Measurements from ENCODE around the gene WDR93.

WDR93 gene

DNA sequence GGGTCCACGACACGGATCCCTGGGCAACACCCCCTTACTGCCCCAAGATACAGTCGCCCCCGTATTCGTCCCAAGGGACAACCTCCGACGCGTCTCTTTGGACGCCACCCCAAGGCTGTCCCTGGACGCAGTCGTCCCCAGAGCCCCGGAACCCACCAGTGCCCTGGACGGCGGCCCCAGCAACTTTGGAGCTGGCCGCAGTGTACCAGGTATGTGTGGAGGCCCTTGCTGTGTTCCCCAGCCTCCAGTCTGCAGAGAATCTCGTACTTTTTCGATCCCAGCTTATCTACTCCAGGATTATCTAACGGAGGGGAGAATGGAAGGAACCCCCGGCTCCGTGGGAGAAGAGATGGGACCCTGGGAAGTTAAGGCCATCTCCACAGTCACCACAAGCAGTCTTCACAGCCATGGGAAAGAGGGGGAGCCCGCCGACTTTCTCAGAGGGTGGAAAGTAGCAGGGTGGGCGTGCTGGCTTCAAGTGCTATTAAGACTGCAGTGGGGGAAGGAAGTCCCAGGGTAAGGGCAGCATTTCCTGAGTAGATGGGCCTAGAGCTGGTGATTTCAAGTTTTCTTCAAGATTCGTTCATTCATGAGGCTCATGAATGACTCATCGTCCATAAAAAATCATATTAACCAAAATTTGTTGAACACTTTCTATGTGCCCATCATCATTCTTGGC lies 86.6 kb downstream of the WDR93 start:
- TF ChIP-seq REST (IDR thresholded peaks at IDR 0.05; ENCODE audit: low read depth) (no peak), EP300 (IDR thresholded peaks at IDR 0.05; ENCODE audit: borderline replicate concordance) (no peak), CREB1 (IDR thresholded peaks at IDR 0.05; ENCODE audit: low read depth) (no peak), FOXM1 (IDR thresholded peaks at IDR 0.05; ENCODE audit: borderline replicate concordance, low read depth) (no peak), YY1 (IDR thresholded peaks at IDR 0.05; ENCODE audit: low read depth) (no peak), TEAD4 (IDR thresholded peaks at IDR 0.05) (no peak), TAF1 (IDR thresholded peaks at IDR 0.05; ENCODE audit: low read depth) (no peak), TCF12 (IDR thresholded peaks at IDR 0.05; ENCODE audit: low read depth) (no peak), USF1 (IDR thresholded peaks at IDR 0.05) (no peak)
- TF ChIP-seq, protein P1, sequence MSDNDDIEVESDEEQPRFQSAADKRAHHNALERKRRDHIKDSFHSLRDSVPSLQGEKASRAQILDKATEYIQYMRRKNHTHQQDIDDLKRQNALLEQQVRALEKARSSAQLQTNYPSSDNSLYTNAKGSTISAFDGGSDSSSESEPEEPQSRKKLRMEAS (IDR thresholded peaks at IDR 0.05), result no peak

- TF ChIP-seq FOXM1 (IDR thresholded peaks at IDR 0.05; ENCODE audit: borderline replicate concordance, low read depth), result no peak
- no peak for TF ChIP-seq ZBTB7A (IDR thresholded peaks at IDR 0.05; ENCODE audit: low read depth)
- TF ChIP-seq EGR1 (IDR thresholded peaks at IDR 0.05), result no peak
- TF ChIP-seq EP300 (IDR thresholded peaks at IDR 0.05; ENCODE audit: borderline replicate concordance), result no peak
- no peak for TF ChIP-seq REST (IDR thresholded peaks at IDR 0.05; ENCODE audit: low read depth)
- no peak for TF ChIP-seq TCF12 (IDR thresholded peaks at IDR 0.05; ENCODE audit: low read depth)
- no peak for TF ChIP-seq NFIC (IDR thresholded peaks at IDR 0.05)
- TF ChIP-seq TAF1 (IDR thresholded peaks at IDR 0.05; ENCODE audit: low read depth), result no peak
These were observed 87.3 kb downstream of the WDR93 start for GRCh38 chr15:89777782-89778380.

GRCh38 chr15:89778861-89779260 lies 88.2 kb downstream of the WDR93 start:
- TF ChIP-seq TCF12 (IDR thresholded peaks at IDR 0.05; ENCODE audit: low read depth) (no peak), CREB1 (IDR thresholded peaks at IDR 0.05; ENCODE audit: low read depth) (no peak), REST (IDR thresholded peaks at IDR 0.05; ENCODE audit: low read depth) (no peak), ZBTB7A (IDR thresholded peaks at IDR 0.05; ENCODE audit: low read depth) (no peak), TAF1 (IDR thresholded peaks at IDR 0.05; ENCODE audit: low read depth) (no peak), FOXM1 (IDR thresholded peaks at IDR 0.05; ENCODE audit: borderline replicate concordance, low read depth) (no peak), TEAD4 (IDR thresholded peaks at IDR 0.05) (no peak), CEBPB (IDR thresholded peaks at IDR 0.05) (no peak), RAD21 (IDR thresholded peaks at IDR 0.05; ENCODE audit: low read depth) (no peak), NFIC (IDR thresholded peaks at IDR 0.05) (no peak), EP300 (IDR thresholded peaks at IDR 0.05; ENCODE audit: borderline replicate concordance) (no peak), USF1 (IDR thresholded peaks at IDR 0.05) (no peak), EGR1 (IDR thresholded peaks at IDR 0.05) (no peak), YY1 (IDR thresholded peaks at IDR 0.05; ENCODE audit: low read depth) (no peak)
- TF ChIP-seq, protein P1 (IDR thresholded peaks at IDR 0.05), result no peak

- TF ChIP-seq FOXM1 (IDR thresholded peaks at IDR 0.05; ENCODE audit: borderline replicate concordance, low read depth), result no peak
- no peak for TF ChIP-seq YY1 (IDR thresholded peaks at IDR 0.05; ENCODE audit: low read depth)
- no peak for TF ChIP-seq EP300 (IDR thresholded peaks at IDR 0.05; ENCODE audit: borderline replicate concordance)
- TF ChIP-seq, protein P1 (IDR thresholded peaks at IDR 0.05), result no peak
- TF ChIP-seq TCF12 (IDR thresholded peaks at IDR 0.05; ENCODE audit: low read depth), result no peak
- TF ChIP-seq TEAD4 (IDR thresholded peaks at IDR 0.05), result no peak
- no peak for TF ChIP-seq NFIC (IDR thresholded peaks at IDR 0.05)
- TF ChIP-seq RAD21 (IDR thresholded peaks at IDR 0.05; ENCODE audit: low read depth), result no peak
- TF ChIP-seq REST (IDR thresholded peaks at IDR 0.05; ENCODE audit: low read depth), result no peak
- TF ChIP-seq USF1 (IDR thresholded peaks at IDR 0.05), result no peak
- no peak for TF ChIP-seq CEBPB (IDR thresholded peaks at IDR 0.05)
- no peak for TF ChIP-seq CREB1 (IDR thresholded peaks at IDR 0.05; ENCODE audit: low read depth)
- no peak for TF ChIP-seq EGR1 (IDR thresholded peaks at IDR 0.05)
These were observed 90.0 kb downstream of the WDR93 start for GRCh38 chr15:89780601-89781000.
